CD4-positive, alpha-beta T cell treated with Interferon gamma for 1 hour (primary cell): ENCODE measurements around the gene CA10.

Experiments
- DNase-seq: peaks from one replicate; pipeline ENCODE4 v3.0.0-alpha.2; 2020

Gene CA10

DNA sequence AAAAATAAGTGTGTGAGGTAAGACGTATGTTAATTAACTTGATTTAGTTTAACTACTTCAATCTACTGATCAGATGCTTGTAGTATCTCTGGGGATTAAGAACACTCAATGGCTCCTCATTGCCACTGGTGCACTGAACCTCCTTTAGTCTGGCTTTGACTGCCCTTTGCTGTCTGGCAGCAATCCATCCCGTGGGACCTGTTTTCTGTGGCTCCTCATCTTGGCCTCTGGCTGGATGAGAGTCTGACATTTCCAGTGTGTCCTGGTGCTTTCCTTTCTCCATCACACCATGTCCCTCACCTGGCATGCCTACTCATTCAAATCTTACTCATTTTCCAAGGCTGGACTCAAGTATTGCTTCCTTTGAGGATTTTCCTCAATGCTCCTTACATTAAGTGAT, 212.2 kb downstream of the CA10 start:
- no peak for DNase-seq

DNA sequence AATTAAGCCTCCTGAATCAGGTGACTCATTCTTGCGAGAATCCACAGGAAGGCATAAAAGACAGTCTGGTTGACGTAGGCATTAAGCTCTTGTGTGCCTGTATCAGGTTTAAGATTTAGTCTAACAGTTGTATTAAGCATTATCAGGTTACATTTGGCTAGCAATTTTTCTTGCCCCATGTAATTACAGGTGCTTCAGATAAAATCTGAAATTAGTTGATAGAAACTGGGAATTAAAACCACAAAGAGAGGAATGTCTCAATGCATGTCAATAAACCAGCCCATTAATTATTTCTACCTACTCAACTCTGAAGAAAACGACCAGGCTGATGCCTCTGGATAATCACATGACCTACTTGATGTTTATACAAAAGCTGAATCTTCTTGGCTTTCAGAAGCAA, 217.2 kb downstream of the CA10 start:
- DNase-seq: no peak

DNA sequence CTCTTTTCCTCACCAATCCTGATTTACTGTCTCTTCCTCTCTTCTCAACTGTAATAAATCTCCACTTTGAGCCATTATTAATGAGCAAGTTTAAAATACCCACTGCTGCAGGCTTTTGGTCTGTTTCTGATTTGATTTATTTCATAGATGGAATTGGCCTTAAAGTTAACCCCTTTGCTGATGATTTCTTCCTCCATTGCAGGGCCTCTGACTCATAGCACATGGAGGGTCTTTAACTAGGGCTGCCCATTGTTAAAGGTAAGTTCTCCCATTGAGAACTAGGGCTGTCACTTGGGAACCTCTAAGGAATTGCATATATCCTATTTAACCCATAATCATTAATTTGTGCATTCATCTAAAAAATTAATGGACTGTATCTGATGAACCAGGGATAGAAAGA, 221.2 kb downstream of the CA10 start:
- no peak for DNase-seq

DNA sequence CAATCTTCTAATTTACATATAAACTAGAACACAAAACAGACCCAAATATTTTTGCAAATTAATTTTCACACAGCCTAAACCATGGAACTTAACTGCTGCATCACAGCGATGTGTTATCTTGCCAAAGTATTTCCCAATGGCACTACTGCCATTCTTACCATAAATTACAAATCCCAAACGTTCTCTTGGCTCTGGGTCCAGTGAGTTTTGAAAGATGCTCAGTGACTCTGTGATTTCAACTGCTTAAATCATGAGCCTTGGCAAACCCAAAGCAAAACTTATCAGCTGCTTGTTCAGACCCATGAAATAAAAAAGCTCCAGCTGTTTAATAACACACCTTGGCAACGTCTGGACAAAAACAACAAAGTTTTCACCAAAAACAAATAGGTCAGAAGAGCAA, 223.0 kb downstream of the CA10 start:
- no peak for DNase-seq

DNA sequence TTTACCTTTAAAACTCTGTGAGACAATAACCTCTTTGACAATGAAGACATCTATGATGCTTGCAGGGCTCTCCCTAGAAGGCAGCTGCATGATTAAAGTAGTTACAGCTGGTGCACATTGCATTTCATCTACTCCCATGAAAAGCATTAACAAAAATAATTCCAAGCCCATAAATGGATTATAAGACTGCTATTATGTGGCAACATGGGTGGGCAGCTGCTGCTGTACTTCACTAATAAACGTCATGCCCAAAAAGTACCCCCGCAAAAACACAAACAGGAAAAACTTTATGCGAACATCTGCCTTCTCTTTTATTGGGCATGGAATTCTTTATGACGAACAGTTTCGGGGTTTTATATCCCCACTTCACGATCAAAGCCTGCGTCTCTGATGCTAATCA, 224.9 kb downstream of the CA10 start:
- no peak for DNase-seq

DNA sequence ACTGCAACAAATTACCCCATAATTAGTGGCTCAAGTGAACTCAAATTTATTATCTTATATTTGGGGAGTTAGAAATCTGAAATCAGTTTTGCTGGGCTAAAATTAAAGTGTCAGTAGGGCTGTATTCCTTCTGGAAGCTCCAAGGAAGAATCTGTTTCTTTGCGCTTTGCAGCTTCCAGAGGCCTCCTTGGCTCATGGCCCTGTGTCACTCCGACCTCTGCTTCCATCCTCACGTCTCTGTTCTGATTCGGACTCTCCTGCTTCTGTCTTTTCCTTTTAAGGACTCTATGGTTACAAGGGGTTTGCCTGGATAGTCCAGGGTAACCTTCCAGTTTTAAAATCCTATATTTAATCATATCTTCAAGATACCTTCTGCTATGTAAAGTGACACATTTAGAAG, 232.1 kb downstream of the CA10 start:
- DNase-seq: no peak

DNA sequence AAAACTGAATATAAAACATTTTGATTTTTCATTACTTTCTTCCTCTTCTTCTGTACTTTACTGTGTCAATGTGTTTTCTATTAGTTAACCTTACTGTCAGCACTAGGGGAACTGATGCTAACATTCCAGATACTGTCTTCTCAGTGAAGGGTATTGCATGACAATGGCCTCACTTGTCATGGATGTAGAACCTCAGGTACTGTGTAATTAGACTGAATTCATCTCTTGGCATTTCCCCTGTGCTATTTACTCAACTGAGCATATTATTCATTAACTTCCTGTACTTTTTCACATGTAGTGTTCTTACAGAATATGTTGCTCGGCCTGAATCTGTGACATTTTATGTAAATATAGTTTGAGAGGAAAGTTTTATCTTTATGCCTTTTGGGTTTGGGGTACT, 237.0 kb downstream of the CA10 start:
- DNase-seq: no peak

DNA sequence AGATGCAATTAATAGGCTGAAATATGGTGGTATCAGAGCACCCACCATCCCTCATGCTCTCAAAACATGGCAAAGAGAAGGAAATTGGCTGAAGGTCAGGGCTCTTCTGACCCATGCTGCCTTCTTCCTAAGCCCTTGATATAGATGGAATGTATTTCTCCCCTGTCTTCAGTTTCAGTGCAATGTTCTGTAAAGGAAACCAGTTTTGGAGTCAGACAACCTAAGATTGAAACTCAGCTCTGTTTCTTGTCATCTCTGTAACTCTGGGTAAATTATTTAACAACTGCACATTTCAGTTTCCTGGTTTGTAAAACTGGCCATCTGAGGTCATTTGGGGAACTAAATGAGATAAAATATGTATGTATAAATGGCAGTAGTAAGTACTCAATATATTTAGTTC, 243.9 kb downstream of the CA10 start:
- no peak for DNase-seq

DNA sequence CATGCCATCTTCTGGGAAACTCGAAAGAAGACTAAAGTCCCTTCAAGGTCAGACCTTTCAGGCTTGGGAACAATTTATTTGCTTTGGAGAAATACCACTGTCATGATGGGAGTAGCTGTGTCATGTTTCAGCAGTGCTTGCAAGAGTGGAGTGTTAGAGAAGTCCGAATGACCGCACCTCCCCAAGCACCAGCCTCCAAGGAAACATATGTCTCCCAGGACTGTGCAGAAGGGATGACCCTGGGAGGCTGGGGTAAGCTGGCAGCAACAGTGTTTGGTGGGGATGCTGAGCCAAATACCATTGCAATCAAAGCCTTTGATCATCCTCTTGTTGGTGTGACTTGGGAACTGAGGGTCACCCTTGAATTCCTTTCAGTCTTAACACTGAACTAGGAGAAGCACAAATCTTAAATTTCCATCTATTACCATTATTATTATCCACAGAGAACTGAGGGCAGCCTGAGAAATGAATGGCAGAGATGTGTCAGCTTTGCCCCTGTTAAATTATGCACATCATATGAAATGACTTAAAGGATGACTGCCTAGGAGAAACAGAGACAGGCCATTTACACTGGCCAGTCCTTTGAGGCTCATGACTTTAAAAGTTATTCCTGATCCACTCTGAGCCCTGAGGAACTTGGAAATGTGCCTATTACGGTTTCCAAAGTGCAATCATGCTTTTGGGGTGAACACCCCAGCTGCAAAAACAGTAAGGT, 244.9 kb downstream of the CA10 start:
- DNase-seq: no peak

DNA sequence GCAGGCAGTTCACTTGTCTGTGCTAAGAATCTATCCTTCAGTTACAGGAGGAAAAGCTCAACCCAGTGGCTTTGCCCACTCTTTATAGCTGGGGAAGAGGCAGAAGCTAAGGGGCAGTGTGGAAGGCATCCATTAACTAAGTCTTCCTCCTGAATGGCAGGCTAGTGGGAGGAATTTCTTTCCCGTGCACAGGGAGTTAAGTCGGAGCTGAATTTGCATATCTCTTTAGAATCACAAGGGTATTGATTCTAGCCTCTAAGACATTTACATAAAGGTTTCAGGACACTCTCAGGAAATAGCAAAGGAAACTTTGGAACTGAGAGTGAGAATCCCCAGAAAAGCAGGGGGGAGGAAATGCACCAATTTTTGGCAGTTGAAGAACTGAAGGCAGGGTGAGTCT, 245.6 kb downstream of the CA10 start:
- no peak for DNase-seq

DNA sequence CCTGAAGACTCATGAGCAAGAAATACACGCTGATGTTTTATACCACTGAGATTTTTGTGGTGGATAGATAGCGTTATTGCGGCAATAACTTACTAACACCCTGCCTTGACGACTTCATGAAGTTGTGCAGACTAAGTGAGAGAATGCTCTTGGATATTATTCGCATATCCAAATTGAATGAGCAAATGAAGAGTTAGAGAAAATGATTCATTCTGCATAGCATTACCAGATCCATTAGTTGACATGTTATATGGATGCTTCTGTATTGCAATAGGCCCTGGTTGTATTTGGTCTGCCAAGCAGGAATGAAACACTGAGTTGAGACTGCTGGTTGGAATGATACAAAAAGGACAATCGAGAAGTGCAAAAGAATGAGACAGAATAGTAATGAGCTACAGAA, 247.3 kb downstream of the CA10 start:
- no peak for DNase-seq

DNA sequence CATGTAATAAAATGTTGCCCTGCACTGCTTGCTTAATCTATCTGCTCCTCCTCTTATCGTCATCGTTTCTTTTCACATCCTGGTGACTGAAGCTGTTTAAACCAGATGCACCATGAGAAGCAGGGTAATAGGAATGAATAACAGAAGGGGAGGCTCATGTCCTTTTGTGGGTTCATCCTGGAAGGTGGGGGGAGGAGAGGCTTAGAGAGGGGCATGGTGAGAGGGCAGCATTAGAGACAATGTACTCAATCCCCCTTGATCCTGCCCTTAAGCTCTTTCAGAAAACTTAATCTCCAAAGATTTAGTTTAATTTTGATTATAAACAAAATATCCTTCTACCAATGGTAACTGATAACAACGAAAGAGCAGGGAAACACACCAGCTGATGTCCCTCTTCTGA, 248.5 kb downstream of the CA10 start:
- no peak for DNase-seq

DNA sequence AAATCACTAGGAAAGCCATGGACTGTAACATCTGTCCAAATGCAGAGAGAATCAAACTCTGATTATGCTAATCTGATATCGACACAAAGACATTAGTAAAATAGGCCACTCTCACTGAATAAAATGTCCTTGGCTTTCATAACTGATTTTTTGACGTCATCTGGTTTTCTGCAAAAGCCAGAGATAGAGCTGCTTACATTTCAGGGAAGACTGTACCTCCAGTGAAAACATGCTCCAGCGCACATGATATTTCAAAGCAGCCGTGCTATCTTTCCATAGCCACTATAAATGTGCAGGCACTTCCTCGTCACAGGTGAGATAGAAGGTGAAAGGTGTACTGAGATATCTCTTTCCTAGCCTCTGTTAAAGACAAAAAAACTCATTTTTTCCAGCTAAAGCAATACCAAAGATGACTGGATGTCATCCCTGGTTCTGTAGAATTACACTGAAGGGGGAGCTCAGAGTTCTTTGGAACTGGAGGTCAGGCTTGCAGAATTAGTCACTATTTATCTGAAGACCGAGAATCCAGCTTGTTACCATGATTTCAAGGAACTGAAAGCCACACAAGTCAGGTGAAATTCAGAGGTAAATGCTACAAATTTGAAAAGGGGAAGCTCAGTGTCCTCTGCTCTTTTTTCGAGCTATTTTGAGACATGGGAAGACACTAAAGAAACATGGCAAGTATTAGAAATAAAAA, 249.5 kb downstream of the CA10 start:
- DNase-seq: no peak

DNA sequence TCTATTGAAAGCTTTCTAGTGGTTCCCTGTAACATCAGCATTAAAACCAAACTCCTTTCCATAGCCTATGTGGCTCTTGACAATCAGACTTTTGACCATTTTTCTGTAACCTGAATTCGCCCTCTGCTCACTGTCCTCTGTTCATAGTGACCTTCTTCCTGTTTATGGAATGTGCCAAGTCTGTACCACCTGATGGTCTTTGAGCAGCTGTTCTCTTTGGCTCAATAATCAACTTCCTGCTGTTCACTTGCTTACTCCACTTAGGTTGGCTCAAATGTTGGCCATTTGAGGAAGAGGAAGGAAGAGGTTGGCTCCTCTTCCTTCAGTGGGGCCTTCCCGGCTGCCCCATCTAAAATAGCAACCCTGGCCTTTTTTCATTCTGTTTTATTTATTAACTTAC, 251.5 kb downstream of the CA10 start:
- no peak for DNase-seq

DNA sequence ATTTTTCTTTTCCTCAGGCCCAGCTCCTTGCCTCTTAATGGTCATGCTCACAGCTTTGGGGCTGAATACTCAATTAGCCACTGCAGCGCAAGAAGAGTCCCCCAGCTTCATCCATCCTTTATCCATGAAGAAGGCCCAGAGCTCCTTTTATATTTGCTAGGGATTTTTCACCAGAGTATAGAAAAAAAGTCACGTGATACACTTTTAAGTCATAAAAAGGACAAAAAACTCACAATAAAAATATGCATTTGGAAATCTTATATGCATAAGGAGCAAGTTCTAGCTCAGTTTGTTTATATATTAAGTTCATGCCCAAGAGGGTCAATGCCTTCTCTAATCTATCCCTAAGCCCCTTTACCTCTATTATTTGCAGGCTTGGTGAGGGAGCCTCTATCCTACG, 254.1 kb downstream of the CA10 start:
- no peak for DNase-seq

DNA sequence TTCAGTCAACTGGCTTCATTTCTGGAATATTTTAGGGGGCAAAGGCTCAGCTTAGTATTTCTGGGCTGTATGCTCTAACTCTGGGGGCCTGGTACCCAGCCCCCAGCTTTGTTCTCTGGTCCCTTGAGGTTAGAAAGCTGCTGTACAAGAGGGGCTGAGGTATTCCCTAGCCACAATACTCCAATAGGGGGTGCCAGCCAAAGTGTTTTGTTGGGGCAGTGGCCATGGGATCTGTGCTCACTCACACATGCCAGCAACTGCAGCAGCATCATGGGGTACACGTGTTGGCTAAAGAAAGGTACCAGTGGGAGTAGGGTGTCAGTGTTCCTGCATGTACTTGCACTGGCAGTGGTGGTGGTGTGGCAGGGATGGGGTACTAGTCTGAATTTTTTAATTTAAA, 257.3 kb downstream of the CA10 start:
- DNase-seq: no peak

DNA sequence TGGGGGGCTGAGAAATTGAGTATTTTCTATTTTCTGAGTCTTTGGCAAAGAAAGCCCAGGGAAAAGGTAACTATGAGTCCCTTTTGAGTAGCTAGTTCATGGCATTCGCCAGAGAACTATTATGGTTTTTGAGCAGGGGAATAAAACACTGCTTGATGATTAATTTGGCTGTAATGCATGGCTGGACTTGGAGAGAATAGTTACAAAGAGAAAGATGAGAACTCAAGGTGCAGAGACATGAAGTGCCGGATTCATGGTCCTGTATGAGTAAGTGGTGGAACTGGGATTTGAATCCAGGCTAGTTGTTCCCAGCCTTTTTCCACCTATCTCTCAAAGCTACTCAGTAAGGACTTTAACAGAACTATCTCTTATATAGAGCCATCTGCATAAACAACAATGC, 266.6 kb downstream of the CA10 start:
- no peak for DNase-seq

DNA sequence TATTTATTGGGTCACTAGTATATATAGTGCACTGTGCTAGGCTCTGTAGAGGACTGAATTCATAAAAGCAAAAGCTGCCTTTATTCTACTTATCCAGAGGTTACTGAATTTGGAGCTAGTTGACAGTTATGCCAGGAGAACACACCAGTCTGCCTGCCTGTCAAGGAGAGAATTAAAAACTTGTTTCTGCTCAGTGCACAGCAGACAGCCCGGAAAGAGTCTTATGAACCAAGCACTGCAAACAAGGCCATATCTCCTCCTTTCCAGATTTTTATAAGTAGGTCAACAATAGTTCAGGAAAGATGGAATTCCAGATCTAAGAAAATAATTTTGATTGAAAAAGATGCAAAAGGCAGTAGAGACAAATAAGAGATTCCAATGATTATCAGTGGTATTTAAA, 267.8 kb downstream of the CA10 start:
- DNase-seq: no peak

DNA sequence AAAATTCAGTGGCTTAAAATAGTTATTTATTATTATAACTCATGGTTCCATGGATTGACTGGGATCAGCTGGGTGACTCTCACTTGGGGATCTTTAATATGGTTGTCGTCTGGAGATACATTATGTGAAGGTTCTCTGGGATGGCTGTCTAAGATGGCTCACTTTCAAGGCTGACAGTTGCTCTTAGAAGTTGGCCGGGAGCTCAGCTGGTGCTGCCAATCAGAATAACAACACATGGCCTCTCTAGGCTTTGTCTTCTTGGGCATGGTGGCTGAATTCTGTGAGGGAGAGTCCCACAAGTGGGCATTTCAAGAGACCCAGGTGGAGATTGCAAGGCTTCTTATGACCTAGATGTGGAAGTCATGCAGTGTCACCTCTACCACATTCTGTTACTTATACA, 269.7 kb downstream of the CA10 start:
- no peak for DNase-seq

DNA sequence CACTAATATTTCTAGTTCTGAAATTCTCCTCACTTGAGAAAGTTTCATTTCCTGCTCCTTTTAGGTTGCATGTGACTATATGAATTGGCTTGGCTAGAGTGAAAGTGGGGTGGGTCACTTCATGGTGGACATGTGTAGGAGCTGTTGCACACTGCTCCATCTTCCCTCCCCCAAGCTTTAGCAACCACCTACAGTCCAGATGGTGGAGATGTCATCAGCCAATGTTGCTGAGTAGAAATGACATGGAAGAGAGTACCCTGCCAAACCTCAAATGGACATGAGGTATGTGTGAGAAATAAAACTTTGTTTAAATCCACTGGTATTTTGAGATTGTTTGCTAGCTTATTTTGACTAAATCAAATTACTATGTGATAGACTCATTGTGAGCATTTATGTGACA, 281.5 kb downstream of the CA10 start:
- no peak for DNase-seq

DNA sequence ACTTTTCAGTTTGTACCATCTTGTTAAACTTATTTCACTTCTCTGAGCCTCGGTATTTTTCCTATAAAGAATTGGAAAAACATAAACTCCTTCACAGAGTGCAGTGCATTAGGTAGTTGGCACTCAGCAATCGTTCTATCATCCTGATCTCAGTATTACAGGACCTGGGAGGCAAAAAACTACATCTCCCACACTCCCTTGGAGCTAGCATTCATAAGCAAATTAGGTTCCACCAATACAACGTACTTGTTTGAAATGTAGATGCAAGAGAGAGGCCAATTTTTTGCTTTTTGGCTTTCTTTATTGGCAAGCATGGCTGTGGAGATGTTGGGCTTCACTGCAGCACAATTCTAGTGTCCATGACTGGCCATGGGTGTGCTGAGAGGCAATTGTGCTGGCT, 285.2 kb downstream of the CA10 start:
- no peak for DNase-seq

DNA sequence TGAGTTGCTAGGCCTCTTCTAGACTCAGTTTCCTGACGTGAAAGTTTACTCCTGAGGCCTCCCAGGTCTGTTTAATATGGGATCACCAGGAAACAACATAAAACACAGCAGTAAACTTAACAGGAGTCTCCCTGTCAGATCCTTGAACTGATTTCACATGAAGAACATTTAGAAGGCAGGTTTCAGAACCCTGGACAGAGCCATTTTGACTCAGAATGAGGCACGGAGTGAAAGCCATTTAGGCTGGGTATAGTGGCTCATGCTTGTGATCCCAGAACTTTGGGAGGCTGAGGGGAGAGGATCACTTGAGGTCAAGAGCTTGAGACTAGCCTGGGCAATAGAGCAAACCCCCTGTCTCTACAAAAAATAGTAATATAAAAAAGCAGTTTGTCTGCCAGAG, 289.1 kb downstream of the CA10 start:
- no peak for DNase-seq

DNA sequence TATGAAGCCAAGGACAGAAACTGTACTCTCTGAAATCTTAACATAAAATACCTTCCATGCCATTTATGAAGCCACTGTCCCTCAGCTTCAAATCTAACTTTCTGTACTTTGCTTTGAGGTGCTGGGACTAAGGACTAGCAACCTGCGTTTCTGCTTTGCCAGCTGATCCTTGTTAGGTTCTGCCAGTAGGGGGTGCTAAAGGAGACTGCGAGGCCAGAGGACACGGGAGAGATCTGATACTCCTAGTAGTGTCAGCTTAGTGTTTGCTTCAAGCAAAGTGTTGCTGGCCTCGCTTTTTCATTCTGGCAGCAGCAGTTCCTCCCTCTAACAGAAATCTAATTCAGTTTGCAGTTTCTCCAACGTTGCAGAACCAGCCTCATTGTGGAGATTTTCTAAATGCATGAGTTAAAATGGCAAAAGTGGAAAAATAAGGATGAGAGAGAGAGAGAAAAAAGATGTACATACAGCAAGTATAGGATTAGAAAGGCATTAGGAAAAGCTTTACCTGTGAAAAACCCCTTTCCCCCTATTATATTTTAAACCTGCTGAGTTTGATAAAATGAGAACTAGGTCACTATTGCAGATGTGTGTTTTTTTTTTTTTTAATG, 297.5 kb downstream of the CA10 start:
- no peak for DNase-seq

DNA sequence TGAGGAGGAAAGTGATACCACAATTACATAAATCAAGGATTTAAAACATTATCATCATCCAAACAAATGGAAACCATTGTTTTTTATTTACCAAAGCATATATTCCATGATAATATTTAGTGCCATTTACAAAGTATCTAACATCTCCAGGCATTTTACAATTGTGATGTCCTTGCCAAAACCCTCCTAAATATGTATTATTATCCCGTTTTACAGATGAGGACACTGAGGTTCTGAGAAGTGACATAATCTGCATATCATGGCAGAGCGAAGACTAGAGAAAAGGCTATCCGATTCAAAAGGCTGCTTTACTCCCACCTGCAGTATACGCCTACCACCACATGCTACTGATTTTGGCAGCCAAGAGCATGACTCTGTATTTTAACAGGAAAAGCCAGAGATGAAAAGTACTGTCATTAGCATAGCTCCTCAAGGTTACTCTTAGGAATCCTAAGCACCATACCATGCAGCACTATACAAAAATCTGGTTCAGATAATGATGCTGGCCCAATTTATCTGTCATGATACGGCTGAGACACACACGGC, 301.4 kb downstream of the CA10 start:
- no peak for DNase-seq
